WERI-Rb-1 (cell line): ENCODE data around the gene BHMT.

Experiments
- DNase-seq: peaks from one replicate; pipeline ENCODE4 v3.0.0-alpha.2; 2020
- H3K27ac ChIP-seq: fragments of 250-450 bp; sonication (Bioruptor Pico); 2 replicates; pipeline ENCODE4 v1.5.1; 2020; ENCODE audit warnings: mild to moderate bottlenecking, moderate library complexity
- H3K27me3 ChIP-seq: fragments of 250-450 bp; sonication (Bioruptor Pico); 2 replicates; pipeline ENCODE4 v1.5.1; 2021; ENCODE audit warnings: mild to moderate bottlenecking, low read depth, moderate library complexity; ENCODE audit not compliant: insufficient read depth, severe bottlenecking
- H3K36me3 ChIP-seq: fragments of 250-450 bp; sonication (Bioruptor Pico); 2 replicates; pipeline ENCODE4 v1.5.1; 2020; ENCODE audit warnings: mild to moderate bottlenecking, moderate library complexity
- H3K4me3 ChIP-seq: 2 replicates; pipeline ENCODE4 v1.5.1; 2011; ENCODE audit warnings: low read depth, mild to moderate bottlenecking, control low read depth, low read length
- H3K9me3 ChIP-seq: fragments of 250-450 bp; sonication (Bioruptor Pico); 2 replicates; pipeline ENCODE4 v1.5.1; 2021; ENCODE audit warnings: mild to moderate bottlenecking, moderate library complexity; ENCODE audit not compliant: severe bottlenecking
- TF ChIP-seq, protein P1 (sequence below): IDR thresholded peaks from 2 replicates; pipeline ENCODE4 v1.5.1; 2011; ENCODE audit warnings: low read depth, mild to moderate bottlenecking, control low read depth, inconsistent platforms, low read length

The BHMT gene

DNA sequence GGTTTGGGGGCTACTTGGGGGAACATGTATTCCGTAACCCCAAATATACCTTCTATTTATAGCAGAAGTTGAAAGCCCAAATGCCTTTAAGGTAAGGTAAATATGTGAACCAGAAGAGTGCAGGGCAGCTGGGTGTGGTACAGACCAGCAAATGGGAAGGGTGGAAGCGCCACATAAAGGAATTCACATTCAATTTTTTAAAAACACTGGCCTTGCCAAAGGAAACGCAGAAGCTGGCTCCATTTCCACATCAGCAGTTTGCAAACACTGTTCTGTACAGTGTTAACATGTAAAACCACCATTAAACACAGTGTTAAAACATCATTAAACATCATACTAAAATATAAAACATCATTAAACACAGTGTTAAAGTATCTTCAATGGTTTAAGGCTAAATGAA lies 3.5 kb upstream of the BHMT start:
- TF ChIP-seq, protein P1, sequence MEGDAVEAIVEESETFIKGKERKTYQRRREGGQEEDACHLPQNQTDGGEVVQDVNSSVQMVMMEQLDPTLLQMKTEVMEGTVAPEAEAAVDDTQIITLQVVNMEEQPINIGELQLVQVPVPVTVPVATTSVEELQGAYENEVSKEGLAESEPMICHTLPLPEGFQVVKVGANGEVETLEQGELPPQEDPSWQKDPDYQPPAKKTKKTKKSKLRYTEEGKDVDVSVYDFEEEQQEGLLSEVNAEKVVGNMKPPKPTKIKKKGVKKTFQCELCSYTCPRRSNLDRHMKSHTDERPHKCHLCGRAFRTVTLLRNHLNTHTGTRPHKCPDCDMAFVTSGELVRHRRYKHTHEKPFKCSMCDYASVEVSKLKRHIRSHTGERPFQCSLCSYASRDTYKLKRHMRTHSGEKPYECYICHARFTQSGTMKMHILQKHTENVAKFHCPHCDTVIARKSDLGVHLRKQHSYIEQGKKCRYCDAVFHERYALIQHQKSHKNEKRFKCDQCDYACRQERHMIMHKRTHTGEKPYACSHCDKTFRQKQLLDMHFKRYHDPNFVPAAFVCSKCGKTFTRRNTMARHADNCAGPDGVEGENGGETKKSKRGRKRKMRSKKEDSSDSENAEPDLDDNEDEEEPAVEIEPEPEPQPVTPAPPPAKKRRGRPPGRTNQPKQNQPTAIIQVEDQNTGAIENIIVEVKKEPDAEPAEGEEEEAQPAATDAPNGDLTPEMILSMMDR, result no peak
- no peak overlapping the region for H3K4me3 ChIP-seq
- no peaks in the 10 kb centered on the region for H3K36me3 ChIP-seq
- H3K9me3 ChIP-seq, result no peaks in the 10 kb centered on the region
- no peak for DNase-seq
- H3K27me3 ChIP-seq, result no peaks in the 10 kb centered on the region
- H3K27ac ChIP-seq, result no peak overlapping the region

DNA sequence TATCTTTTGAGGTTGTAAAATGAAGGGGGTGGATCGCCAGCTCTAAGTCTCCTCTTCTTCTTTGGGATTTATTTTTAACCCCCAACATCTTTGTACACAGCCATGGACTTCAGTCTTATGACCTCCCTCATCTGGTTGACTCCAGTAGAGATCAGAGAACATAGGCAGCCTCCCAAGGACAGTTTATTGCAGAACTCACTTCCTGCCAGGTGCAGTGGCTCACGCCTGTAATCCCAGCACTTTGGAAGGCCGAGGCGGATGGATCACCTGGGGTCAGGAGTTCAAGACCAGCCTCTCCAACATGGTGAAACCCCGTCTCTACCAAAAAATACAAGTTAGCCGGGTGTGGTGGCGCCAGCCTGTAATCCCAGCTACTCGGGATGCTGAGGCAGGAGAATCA lies 2.8 kb upstream of the BHMT start:
- no peaks in the 10 kb centered on the region for H3K27me3 ChIP-seq
- DNase-seq, result no peak
- H3K27ac ChIP-seq, result no peak overlapping the region
- H3K4me3 ChIP-seq, result no peak overlapping the region
- H3K36me3 ChIP-seq, result no peaks in the 10 kb centered on the region
- no peaks in the 10 kb centered on the region for H3K9me3 ChIP-seq
- TF ChIP-seq, protein P1, result no peak

DNA sequence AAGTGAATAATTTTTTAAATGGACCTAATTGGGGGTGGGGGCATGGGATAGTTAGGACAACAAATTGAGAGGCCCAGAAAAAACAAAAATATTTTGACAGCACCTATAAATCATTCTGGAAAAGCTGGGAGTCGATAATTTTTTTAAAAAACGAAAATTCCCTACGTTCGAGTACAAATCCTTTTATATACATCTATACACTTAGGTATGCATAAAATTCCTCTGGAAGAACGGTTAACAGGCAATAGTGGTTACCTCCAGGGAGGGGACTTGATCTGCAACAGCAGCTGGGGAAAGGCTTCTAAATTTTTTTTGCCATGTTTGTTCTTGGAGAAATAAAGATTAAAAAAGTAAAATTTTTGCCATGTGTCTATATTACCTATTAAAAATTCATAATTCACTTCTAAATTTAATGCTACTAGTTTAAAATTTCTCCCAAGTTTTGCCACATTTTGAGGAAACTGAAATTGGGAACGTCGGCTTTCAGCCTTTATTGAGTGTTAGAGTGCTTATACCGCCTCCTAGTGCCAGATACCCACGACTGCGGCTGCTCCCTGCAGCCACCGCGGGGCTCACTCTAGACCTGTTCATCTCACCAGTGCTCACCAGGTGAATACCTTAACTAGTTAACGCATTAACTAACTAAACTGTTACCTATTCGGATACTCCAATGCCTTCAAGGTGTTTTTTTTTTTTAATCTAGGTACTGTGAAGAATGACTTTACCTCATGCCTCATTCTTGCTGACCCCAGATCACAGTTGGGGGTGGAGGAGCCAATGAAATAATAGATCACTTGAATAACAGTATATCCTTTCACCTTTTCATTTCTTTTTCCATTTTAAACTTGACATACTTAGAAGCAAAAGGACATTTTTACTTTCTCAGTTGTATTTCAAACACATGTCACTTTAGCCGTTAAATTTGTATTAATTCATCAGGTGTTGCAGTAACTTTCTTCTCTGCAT lies 1.8 kb upstream of the BHMT start:
- Histone ChIP-seq H3K27me3 (no peaks in the 10 kb centered on the region), H3K9me3 (no peaks in the 10 kb centered on the region), H3K4me3 (no peak overlapping the region), H3K36me3 (no peaks in the 10 kb centered on the region), H3K27ac (no peak overlapping the region)
- DNase-seq, result peak; percentile 44
- TF ChIP-seq, protein P1, result peak; percentile 79

DNA sequence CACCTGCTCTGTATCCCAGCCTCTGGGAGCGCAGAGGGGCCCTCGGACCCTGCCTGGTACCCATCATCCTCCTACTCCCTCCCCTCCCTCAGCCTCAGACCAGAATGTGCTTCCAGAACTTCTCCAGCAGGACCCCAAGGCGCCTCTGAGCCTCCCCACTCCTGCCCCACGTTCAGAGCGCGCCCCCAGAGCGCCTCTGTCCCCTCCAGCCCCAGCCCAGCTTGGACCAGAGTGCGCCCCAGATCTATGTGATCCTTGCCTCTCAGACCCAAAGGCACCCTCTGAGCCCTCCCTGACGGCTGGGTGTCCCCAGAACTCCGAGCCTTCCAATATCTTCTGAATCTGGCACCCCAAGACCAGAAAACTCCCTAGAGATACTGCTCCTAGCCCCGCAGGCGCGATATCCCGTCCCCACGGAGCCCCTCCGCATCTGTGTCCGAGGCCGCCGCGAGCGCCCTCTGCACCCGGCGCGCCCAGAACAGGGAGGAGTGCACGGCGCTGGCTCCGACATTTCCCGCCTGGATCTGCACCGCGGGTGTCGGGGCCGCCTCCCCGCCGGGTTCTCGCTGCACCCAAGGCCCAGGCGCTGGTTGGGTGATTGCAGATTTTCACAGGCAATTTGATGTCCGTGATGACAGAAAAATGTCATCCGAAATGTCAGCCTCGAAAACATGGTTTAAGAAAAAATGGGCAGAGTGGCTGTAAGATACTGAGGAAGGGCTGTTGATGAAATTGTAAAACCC lies 522 bp downstream of the BHMT start:
- Histone ChIP-seq H3K9me3 (no peaks in the 10 kb centered on the region), H3K36me3 (no peaks in the 10 kb centered on the region), H3K27ac (no peak overlapping the region), H3K4me3 (no peak overlapping the region), H3K27me3 (no peaks in the 10 kb centered on the region)
- TF ChIP-seq, protein P1, result no peak
- DNase-seq, result no peak

DNA sequence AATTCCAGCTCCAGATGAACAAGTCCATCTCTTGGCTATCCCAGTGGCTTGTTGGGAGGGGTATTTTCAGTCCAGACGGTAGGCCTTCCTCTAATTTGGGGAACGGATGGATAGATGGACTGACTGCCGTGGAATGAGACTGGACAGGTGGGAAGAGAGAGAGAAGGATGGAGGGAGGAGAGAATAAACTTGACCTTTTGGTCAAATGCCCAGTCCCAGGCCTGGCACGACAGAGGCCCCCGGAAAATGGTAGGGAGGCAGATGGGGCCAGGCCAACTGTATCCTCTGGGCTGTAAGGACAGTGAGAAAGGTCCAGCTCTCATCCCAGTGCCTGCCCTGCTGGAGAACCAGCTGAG lies 1.1 kb downstream of the BHMT start:
- TF ChIP-seq, protein P1, result no peak
- DNase-seq, result no peak
- Histone ChIP-seq H3K36me3 (no peaks in the 10 kb centered on the region), H3K27me3 (no peaks in the 10 kb centered on the region), H3K9me3 (no peaks in the 10 kb centered on the region), H3K27ac (no peak overlapping the region), H3K4me3 (no peak overlapping the region)
